Stomach (tissue), 4 donors: ENCODE measurements around the gene MCEMP1.

Experiments used
- CTCF ChIP-seq, 7 experiments: fragments of 450-650 bp in 4 of 7; fragments of 200-600 bp in 3 of 7; sonication (generic) in 3 of 7; IDR thresholded peaks; one replicate each; pipeline ENCODE4 v1.5.1; 2016 to 2019; ENCODE audit warnings: antibody characterized with exemption in 7 of 7, control low read depth in 2 of 7, mild to moderate bottlenecking in 1 of 7
- POLR2A ChIP-seq, 4 donors: fragments of 450-650 bp; IDR thresholded peaks; one replicate each; pipeline ENCODE4 v1.6.1; 2016; ENCODE audit warnings: antibody characterized with exemption in 4 of 4, control low read depth in 2 of 4, mild to moderate bottlenecking in 1 of 4, moderate library complexity in 1 of 4
- POLR2AphosphoS5 ChIP-seq, 3 donors: sonication (generic); formaldehyde crosslinking; IDR thresholded peaks; one replicate each; pipeline ENCODE4 v1.6.1; 2016; ENCODE audit warnings: antibody characterized with exemption in 3 of 3

DNA sequence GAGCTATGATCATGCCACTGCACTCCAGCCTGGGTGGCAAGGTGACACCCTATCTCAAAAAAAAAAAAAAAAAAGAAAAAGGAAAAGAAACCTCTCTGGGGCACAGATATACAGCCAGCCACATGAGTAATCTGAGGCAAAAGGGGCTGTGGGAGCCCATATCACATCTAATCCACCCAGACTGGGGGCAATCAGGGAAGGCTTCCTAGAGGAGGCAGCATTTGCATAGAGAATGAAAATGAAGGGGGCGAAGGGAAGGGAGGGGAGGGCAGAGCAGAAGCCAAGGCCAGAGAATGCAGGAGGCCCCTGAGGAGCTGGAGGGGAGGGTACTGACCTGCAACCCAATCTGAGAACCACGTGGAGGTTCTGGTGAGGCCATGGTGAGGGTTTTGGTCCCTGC, 26.7 kb upstream of the MCEMP1 start:
- no peak for TF ChIP-seq CTCF (IDR thresholded peaks at IDR 0.05)
- no peak for TF ChIP-seq POLR2AphosphoS5 (IDR thresholded peaks at IDR 0.05)
- TF ChIP-seq POLR2A (IDR thresholded peaks at IDR 0.05): no peak
